CD14-positive monocyte (primary cell): Measurements from ENCODE around the gene AGER. TPM values are rescaled to one million over a fixed set of nuclear protein-coding genes. Genes with fewer than 3 reads are reported as not detected.

Source experiments
- DNase-seq, 3 donors: peaks; one replicate each; pipeline ENCODE4 v3.0.0-alpha.2; 2011 to 2022
- H2AFZ ChIP-seq: 2 replicates; pipeline ENCODE4 v1.6.0; 2012; ENCODE audit warnings: mild to moderate bottlenecking, low read depth, low read length, inconsistent platforms; ENCODE audit not compliant: insufficient read depth, poor library complexity, severe bottlenecking
- H3K27ac ChIP-seq, 2 donors: 1 replicate in 1 of 2; 2 replicates in 1 of 2; pipeline ENCODE4 v1.5.1; 2012 to 2013; ENCODE audit warnings: low read length in 2 of 2, control low read depth in 1 of 2, inconsistent platforms in 1 of 2, low read depth in 1 of 2, mild to moderate bottlenecking in 1 of 2
- H3K27me3 ChIP-seq, 2 donors: one replicate each; pipeline versions ENCODE4 v1.6.0 to v1.6.1; 2011 to 2013; ENCODE audit warnings: low read length in 2 of 2; ENCODE audit not compliant: control insufficient read depth in 2 of 2, insufficient read depth in 2 of 2
- H3K36me3 ChIP-seq, 2 donors: replicated peaks in 1 of 2; 1 replicate in 1 of 2; 2 replicates in 1 of 2; pipeline versions ENCODE4 v1.5.1 to v1.6.1; 2012 to 2013; ENCODE audit warnings: low read length in 2 of 2, control low read depth in 1 of 2, inconsistent platforms in 1 of 2, mild to moderate bottlenecking in 1 of 2; ENCODE audit not compliant: insufficient read depth in 2 of 2, control insufficient read depth in 1 of 2
- H3K4me1 ChIP-seq, 2 donors: 1 replicate in 1 of 2; 2 replicates in 1 of 2; pipeline versions ENCODE4 v1.5.1 to v1.6.1; 2012 to 2013; ENCODE audit warnings: low read length in 2 of 2, control low read depth in 1 of 2, inconsistent platforms in 1 of 2, mild to moderate bottlenecking in 1 of 2, moderate library complexity in 1 of 2; ENCODE audit not compliant: insufficient read depth in 2 of 2, control insufficient read depth in 1 of 2
- H3K4me2 ChIP-seq: replicated peaks from 2 replicates; pipeline ENCODE3; 2012; ENCODE audit warnings: low read length, moderate library complexity, mild to moderate bottlenecking; ENCODE audit not compliant: poor library complexity, severe bottlenecking; ENCODE audit errors: extremely low read depth
- H3K4me3 ChIP-seq, 3 experiments: fragments of 200-600 bp in 1 of 3; sonication (generic) in 1 of 3; replicated peaks in 1 of 3; 1 replicate in 2 of 3; 2 replicates in 1 of 3; pipeline ENCODE4 v1.5.1; 2011 to 2013; ENCODE audit warnings: low read length in 3 of 3, mild to moderate bottlenecking in 3 of 3, control low read depth in 2 of 3, low read depth in 2 of 3, inconsistent platforms in 1 of 3, moderate library complexity in 1 of 3
- H3K79me2 ChIP-seq: 2 replicates; pipeline ENCODE4 v1.6.0; 2012; ENCODE audit warnings: mild to moderate bottlenecking, control low read depth, inconsistent platforms, low read length, moderate library complexity; ENCODE audit not compliant: insufficient read depth
- H3K9ac ChIP-seq: 2 replicates; pipeline ENCODE4 v1.6.0; 2017; ENCODE audit warnings: low read length, mild to moderate bottlenecking; ENCODE audit not compliant: insufficient read depth, poor library complexity, severe bottlenecking
- H3K9me3 ChIP-seq, 2 donors: replicated peaks in 1 of 2; 1 replicate in 1 of 2; 2 replicates in 1 of 2; pipeline versions ENCODE4 v1.5.1 to v1.6.1; 2012 to 2013; ENCODE audit warnings: low read length in 2 of 2, control low read depth in 1 of 2; ENCODE audit not compliant: control insufficient read depth in 1 of 2, insufficient read depth in 1 of 2
- H4K20me1 ChIP-seq: 2 replicates; pipeline ENCODE4 v1.6.0; 2012; ENCODE audit warnings: mild to moderate bottlenecking, low read length, control low read depth, moderate library complexity; ENCODE audit not compliant: insufficient read depth
- H3K27ac Mint-ChIP-seq, 7 donors: one replicate each; pipeline ENCODE4 v1.8.0; 2020; ENCODE audit warnings: mild to moderate bottlenecking in 7 of 7, mixed read lengths in 7 of 7, moderate library complexity in 6 of 7, inconsistent platforms in 2 of 7
- H3K27me3 Mint-ChIP-seq, 3 donors: one replicate each; pipeline ENCODE4 v1.8.0; 2021 to 2022; ENCODE audit warnings: low read depth in 3 of 3, mild to moderate bottlenecking in 3 of 3, mixed read lengths in 3 of 3, moderate library complexity in 3 of 3, inconsistent platforms in 1 of 3
- H3K36me3 Mint-ChIP-seq, 2 donors: one replicate each; pipeline ENCODE4 v1.8.0; 2020; ENCODE audit warnings: mixed read lengths in 2 of 2, inconsistent platforms in 1 of 2, mild to moderate bottlenecking in 1 of 2
- H3K4me1 Mint-ChIP-seq: one replicate; pipeline ENCODE4 v1.8.0; 2020; ENCODE audit warnings: mild to moderate bottlenecking, mixed read lengths
- H3K4me3 Mint-ChIP-seq, 2 donors: one replicate each; pipeline ENCODE4 v1.8.0; 2020; ENCODE audit warnings: mild to moderate bottlenecking in 2 of 2, mixed read lengths in 2 of 2, moderate library complexity in 1 of 2
- H3K9me3 Mint-ChIP-seq, 7 donors: one replicate each; pipeline ENCODE4 v1.8.0; 2020 to 2022; ENCODE audit warnings: mixed read lengths in 7 of 7, mild to moderate bottlenecking in 6 of 7, moderate library complexity in 6 of 7, inconsistent platforms in 2 of 7
- WGBS: methylation state at CpG from one replicate; pipeline ENCODE4 v1.1.5; 2013; ENCODE audit warnings: missing lambda C conversion rate; ENCODE audit not compliant: insufficient coverage; 5-methylcytosine and 5-hydroxymethylcytosine counted together
- intact Hi-C, 2 donors: fragments of 100-400 bp; cut with micrococcal nuclease; formaldehyde crosslinking; loops; one replicate each; pipeline versions ENCODE4 v1.15.0 to v1.15.1; 2023
- polyA plus RNA-seq, 3 donors: library from polyadenylated mRNA; depleted of rRNA in 1 of 3; unstranded in 2 of 3; stranded (reverse) in 1 of 3; fragments of 300-500 nt in 2 of 3; fragments of >200 nt in 1 of 3; fragmentation: Illumina TruSeq in 2 of 3; gene quantifications; 1 replicate in 2 of 3; 2 replicates in 1 of 3; pipeline ENCODE4 v1.2.3, GENCODE V29; 2012 to 2021
- TF ChIP-seq, protein P1 (sequence below): fragments of 200-600 bp; IDR thresholded peaks from one replicate; pipeline ENCODE4 v1.8.0; 2022; ENCODE audit warnings: antibody characterized with exemption, mild to moderate bottlenecking

AGER gene
- polyA plus RNA-seq, 3 donors = 0.60 to 55.0 TPM; not detected in 1

DNA sequence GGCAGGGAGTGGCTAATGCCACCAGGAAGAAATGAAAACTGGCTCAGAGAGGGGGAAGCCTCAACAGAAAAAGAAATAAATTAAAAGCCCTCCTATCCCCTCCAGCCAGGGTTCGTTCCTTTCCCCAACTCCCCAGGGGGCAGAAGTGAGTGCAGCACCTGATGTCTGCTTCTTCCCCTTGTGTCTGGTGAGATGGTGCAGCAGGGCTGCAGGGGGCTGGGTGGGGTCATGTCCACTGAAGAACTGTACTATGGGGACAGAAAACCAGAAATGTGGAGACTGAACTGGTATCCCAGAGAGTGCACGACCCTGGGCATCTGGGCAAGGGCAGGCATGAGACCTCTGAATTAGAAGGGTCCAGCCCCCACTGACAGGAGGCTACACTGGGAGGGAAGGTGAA is 15.7 kb downstream of the AGER start:
- H3K36me3 ChIP-seq = peaks cover 27 to 32% of the 10 kb centered on the region in 2 donors
- peaks cover 0 to 3% (median 0%) of the 10 kb centered on the region in 3 donors for H3K27me3 Mint-ChIP-seq
- H3K36me3 Mint-ChIP-seq = peaks cover 32 to 38% of the 10 kb centered on the region in 2 donors
- no peaks in the 10 kb centered on the region for H3K9me3 Mint-ChIP-seq
- no peaks in the 10 kb centered on the region for H3K9me3 ChIP-seq
- TF ChIP-seq, protein P1, sequence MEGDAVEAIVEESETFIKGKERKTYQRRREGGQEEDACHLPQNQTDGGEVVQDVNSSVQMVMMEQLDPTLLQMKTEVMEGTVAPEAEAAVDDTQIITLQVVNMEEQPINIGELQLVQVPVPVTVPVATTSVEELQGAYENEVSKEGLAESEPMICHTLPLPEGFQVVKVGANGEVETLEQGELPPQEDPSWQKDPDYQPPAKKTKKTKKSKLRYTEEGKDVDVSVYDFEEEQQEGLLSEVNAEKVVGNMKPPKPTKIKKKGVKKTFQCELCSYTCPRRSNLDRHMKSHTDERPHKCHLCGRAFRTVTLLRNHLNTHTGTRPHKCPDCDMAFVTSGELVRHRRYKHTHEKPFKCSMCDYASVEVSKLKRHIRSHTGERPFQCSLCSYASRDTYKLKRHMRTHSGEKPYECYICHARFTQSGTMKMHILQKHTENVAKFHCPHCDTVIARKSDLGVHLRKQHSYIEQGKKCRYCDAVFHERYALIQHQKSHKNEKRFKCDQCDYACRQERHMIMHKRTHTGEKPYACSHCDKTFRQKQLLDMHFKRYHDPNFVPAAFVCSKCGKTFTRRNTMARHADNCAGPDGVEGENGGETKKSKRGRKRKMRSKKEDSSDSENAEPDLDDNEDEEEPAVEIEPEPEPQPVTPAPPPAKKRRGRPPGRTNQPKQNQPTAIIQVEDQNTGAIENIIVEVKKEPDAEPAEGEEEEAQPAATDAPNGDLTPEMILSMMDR = no peak
- intact Hi-C loops = no loop called here
- H2AFZ ChIP-seq = no peak overlapping the region
- no peak overlapping the region for H3K4me3 ChIP-seq
- no peaks in the 10 kb centered on the region for H4K20me1 ChIP-seq
- DNase-seq = no peak
- H3K27ac Mint-ChIP-seq = peak overlapping the region in 2 of 7 donors; percentile 16 to 52
- 88% methylated on average over 1 of the region's 2 CpGs for WGBS
- H3K27me3 ChIP-seq = no peaks in the 10 kb centered on the region
- peaks cover 8% of the 10 kb centered on the region for H3K4me1 Mint-ChIP-seq
- H3K79me2 ChIP-seq = no peaks in the 10 kb centered on the region
- H3K4me2 ChIP-seq = no peak overlapping the region
- H3K27ac ChIP-seq = no peak overlapping the region
- no peak overlapping the region for H3K4me3 Mint-ChIP-seq
- H3K4me1 ChIP-seq = peaks cover 7 to 8% of the 10 kb centered on the region in 2 donors
- H3K9ac ChIP-seq = no peak overlapping the region

DNA sequence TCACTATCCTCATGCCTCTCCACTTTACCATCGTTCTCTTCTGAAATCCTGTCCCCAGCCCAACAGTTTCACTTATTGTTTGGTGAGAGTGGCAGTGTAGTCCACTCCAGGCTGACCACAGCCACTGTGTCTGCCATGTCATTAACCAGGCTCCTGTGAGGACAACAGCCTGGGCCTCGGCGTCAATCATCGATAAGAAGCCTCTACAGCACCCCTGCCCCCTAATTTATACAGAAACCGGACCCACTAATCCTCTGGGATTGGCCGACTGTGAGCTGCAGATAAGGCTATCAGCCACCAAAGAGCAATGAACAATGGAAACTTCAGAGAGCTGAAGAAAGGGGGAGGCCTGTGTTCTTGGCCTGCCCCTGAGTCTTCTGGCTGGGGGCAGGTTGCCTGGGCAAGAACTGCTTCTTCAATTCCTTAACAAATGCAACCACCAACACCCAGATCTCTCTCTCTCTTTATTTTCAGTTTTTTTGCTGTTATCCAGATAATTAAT is 16.2 kb downstream of the AGER start:
- no peak overlapping the region for H3K4me2 ChIP-seq
- Mint-ChIP-seq H3K27me3 (peaks cover 0 to 3% (median 0%) of the 10 kb centered on the region in 3 donors), H3K36me3 (peaks cover 32 to 38% of the 10 kb centered on the region in 2 donors), H3K9me3 (no peaks in the 10 kb centered on the region), H3K4me3 (no peak overlapping the region), H3K27ac (peak overlapping the region in 1 of 7 donors; percentile 16), H3K4me1 (peaks cover 2% of the 10 kb centered on the region)
- H3K4me3 ChIP-seq = no peak overlapping the region
- H3K4me1 ChIP-seq = peaks cover 2 to 3% of the 10 kb centered on the region in 2 donors
- intact Hi-C loops = no loop called here
- H2AFZ ChIP-seq = no peak overlapping the region
- H3K27me3 ChIP-seq = no peaks in the 10 kb centered on the region
- no peaks in the 10 kb centered on the region for H3K79me2 ChIP-seq
- DNase-seq = no peak
- no peak overlapping the region for H3K9ac ChIP-seq
- WGBS = 100% methylated on average over 3 of the region's 6 CpGs
- H3K9me3 ChIP-seq = no peaks in the 10 kb centered on the region
- no peaks in the 10 kb centered on the region for H4K20me1 ChIP-seq
- H3K27ac ChIP-seq = no peak overlapping the region
- peaks cover 27 to 32% of the 10 kb centered on the region in 2 donors for H3K36me3 ChIP-seq
- TF ChIP-seq, protein P1 = no peak
